Mesothelial cell of epicardium (in vitro differentiated cells): ENCODE measurements around the gene CMTM1. TPM values are rescaled to one million over a fixed set of nuclear protein-coding genes. Genes with fewer than 3 reads are reported as not detected.

Experiments
- DNase-seq, 2 experiments: peaks; one replicate each; pipeline ENCODE4 v3.0.0; 2021; ENCODE audit warnings: low spot score in 2 of 2; ENCODE audit not compliant: unreplicated experiment in 2 of 2
- H3K27ac Mint-ChIP-seq: 2 replicates; pipeline ENCODE4 v1.8.0; 2021; ENCODE audit warnings: mixed read lengths
- H3K27me3 Mint-ChIP-seq: 2 replicates; pipeline ENCODE4 v1.8.0; 2021; ENCODE audit warnings: low read depth, mixed read lengths
- H3K36me3 Mint-ChIP-seq: 2 replicates; pipeline ENCODE4 v1.8.0; 2021; ENCODE audit warnings: mixed read lengths
- H3K4me1 Mint-ChIP-seq: 2 replicates; pipeline ENCODE4 v1.8.0; 2021; ENCODE audit warnings: mixed read lengths
- H3K4me3 Mint-ChIP-seq: 2 replicates; pipeline ENCODE4 v1.8.0; 2021; ENCODE audit warnings: mild to moderate bottlenecking, moderate library complexity, mixed read lengths
- H3K9me3 Mint-ChIP-seq: 2 replicates; pipeline ENCODE4 v1.8.0; 2021; ENCODE audit warnings: mixed read lengths
- total RNA-seq: library from RNA; stranded (reverse); gene quantifications from 3 replicates; pipeline ENCODE4 v1.2.1, GENCODE V29; 2021
- TF ChIP-seq, protein P1 (sequence below): fragments of 200-600 bp; sonication (generic); IDR thresholded peaks from one replicate; pipeline ENCODE4 v1.5.0; 2021; ENCODE audit warnings: antibody characterized with exemption; ENCODE audit not compliant: unreplicated experiment

CMTM1 gene
- total RNA-seq, 1 donor from 2014 or later = 10.0 TPM

DNA sequence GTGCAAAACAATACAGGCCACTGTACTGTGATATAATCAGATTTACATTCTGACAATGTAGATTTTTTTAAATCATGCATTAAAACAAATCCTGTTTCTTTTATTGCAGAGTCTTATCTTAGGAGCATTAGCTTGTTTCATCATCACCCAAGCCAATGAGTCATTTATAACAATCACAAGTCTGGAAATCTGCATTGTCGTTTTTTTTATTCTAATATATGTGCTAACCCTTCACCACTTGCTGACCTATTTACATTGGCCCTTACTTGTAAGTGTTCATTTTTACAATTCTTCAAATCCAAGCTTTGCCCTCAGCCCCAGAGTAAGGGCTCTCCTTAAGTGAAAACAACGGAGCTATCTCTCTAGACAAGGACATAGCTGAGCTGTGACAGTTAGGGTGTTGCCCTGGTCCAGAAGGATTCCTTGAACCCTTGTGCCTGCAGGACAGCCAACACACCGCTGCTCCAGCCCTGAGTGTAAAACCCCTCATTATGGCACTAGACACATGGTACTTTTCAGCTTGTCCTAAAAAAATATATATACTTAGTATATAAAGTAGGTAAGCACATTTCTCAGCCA lies 3.7 kb downstream of the CMTM1 start:
- Mint-ChIP-seq H3K27me3 (no peaks in the 10 kb centered on the region), H3K4me1 (peaks cover 5% of the 10 kb centered on the region), H3K9me3 (no peaks in the 10 kb centered on the region), H3K36me3 (peaks cover 11% of the 10 kb centered on the region), H3K4me3 (no peak overlapping the region), H3K27ac (no peak overlapping the region)
- no peak for DNase-seq
- TF ChIP-seq, protein P1, sequence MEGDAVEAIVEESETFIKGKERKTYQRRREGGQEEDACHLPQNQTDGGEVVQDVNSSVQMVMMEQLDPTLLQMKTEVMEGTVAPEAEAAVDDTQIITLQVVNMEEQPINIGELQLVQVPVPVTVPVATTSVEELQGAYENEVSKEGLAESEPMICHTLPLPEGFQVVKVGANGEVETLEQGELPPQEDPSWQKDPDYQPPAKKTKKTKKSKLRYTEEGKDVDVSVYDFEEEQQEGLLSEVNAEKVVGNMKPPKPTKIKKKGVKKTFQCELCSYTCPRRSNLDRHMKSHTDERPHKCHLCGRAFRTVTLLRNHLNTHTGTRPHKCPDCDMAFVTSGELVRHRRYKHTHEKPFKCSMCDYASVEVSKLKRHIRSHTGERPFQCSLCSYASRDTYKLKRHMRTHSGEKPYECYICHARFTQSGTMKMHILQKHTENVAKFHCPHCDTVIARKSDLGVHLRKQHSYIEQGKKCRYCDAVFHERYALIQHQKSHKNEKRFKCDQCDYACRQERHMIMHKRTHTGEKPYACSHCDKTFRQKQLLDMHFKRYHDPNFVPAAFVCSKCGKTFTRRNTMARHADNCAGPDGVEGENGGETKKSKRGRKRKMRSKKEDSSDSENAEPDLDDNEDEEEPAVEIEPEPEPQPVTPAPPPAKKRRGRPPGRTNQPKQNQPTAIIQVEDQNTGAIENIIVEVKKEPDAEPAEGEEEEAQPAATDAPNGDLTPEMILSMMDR = no peak

DNA sequence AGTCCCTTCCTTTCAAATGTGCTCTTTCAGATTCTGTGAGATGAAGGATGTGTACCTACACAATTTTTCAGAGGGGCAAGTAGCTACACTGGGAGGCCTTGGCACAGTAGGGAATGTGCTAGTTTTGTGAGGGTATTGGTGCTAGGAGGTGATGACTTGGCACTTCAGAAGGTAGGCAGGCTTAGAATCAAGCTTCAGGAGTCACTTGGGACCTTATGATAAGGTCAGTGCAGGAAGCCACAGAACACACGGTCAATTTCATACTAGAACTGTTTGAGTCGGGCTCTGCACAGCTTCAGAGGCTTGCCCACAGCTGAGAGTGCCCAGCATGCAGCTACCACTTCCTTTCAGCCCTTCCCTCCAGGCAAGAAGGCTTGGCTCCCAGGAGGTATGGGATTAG lies 6.1 kb downstream of the CMTM1 start:
- Mint-ChIP-seq H3K27me3 (no peaks in the 10 kb centered on the region), H3K27ac (no peak overlapping the region), H3K9me3 (no peaks in the 10 kb centered on the region), H3K4me3 (no peak overlapping the region), H3K36me3 (peaks cover 3% of the 10 kb centered on the region), H3K4me1 (peaks cover 5% of the 10 kb centered on the region)
- no peak for DNase-seq
- TF ChIP-seq, protein P1 = no peak

DNA sequence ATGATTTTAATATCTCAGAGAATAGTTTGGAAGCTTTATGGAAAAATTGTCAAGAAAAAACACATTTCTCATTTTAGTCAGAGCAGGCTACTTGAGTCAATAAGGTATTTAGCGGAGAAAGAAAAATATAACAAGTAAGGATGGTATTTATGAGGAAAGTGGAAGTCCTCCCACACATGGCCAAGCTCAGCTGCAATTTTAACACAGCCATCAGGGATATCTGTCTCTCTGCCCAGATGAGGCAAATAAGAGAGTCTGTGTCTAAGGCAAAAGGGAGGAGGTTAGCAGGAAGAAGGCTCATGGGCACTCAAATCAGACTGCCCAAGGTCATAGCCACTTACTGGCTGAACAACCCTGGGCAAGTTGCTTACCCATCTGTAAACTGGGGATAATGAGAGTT lies 7.8 kb downstream of the CMTM1 start:
- DNase-seq = no peak
- TF ChIP-seq, protein P1 = no peak
- Mint-ChIP-seq H3K27me3 (no peaks in the 10 kb centered on the region), H3K36me3 (no peaks in the 10 kb centered on the region), H3K27ac (no peak overlapping the region), H3K4me1 (peaks cover 5% of the 10 kb centered on the region), H3K9me3 (no peaks in the 10 kb centered on the region), H3K4me3 (no peak overlapping the region)

DNA sequence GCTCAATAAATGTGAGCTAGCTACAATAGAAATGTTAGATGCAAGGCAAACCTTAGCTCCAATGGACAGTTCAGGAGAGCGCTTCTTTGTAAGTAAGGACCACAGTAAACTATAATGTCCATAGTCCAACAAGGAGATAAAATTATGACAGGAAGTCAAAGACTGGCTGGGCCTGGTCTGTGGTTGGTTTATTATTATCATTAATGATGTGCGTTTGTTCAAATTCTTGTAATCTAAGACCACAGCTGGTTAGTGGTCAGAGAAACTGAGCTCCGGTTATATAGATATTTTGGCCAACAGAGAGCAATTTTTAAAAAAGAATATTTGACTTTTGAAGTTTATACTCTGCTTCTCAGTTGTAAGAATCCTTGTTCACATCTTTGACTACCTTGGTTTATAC lies 8.3 kb downstream of the CMTM1 start:
- TF ChIP-seq, protein P1 = no peak
- no peak overlapping the region for H3K27ac Mint-ChIP-seq
- no peaks in the 10 kb centered on the region for H3K9me3 Mint-ChIP-seq
- H3K27me3 Mint-ChIP-seq = no peaks in the 10 kb centered on the region
- peaks cover 5% of the 10 kb centered on the region for H3K4me1 Mint-ChIP-seq
- no peaks in the 10 kb centered on the region for H3K36me3 Mint-ChIP-seq
- H3K4me3 Mint-ChIP-seq = no peak overlapping the region
- DNase-seq = no peak

DNA sequence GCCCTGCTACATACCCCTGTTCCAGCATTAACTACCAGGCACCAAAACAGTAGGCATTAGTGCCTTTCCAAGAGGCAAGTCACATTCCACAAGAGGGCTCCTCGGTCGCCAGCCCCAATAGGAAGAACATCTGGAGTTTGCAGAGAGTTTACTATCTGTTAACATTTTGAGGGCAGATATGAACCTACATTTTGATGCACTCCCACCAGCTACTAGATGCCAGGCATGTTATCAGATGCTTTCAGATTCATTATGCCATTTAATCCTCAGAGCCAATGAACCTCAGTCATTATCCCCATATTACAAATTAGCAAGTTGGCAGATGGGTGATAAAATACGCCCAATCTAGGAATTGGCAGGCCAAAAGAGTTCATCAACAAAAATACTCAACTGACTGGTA lies 8.8 kb downstream of the CMTM1 start:
- no peak overlapping the region for H3K27ac Mint-ChIP-seq
- H3K9me3 Mint-ChIP-seq = no peaks in the 10 kb centered on the region
- peaks cover 5% of the 10 kb centered on the region for H3K4me1 Mint-ChIP-seq
- TF ChIP-seq, protein P1 = no peak
- H3K27me3 Mint-ChIP-seq = no peaks in the 10 kb centered on the region
- H3K36me3 Mint-ChIP-seq = no peaks in the 10 kb centered on the region
- H3K4me3 Mint-ChIP-seq = no peak overlapping the region
- no peak for DNase-seq

DNA sequence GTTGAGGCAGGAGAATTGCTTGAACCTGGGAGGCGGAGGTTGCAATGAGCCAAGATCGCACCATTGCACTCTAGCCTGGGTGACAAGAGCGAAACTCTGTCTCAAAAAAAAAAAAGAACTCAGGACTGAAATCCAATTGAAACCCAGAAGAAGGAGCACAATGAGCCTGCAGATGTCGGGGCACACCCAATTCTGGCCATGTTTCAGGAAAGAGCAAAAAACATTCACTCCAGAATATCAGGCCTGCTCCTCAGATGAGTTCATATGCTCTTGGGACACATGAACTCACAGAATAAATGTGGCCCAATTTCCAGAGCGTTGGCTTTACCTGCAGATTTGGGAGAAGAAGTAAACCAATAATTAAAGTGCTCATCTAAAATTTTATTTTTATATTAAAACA lies 10.1 kb downstream of the CMTM1 start:
- TF ChIP-seq, protein P1 = no peak

More for the DNA sequence above, 10.1 kb downstream of the CMTM1 start:
- no peaks in the 10 kb centered on the region for H3K36me3 Mint-ChIP-seq
- DNase-seq = no peak
- H3K27me3 Mint-ChIP-seq = no peaks in the 10 kb centered on the region
- no peaks in the 10 kb centered on the region for H3K9me3 Mint-ChIP-seq
- H3K4me3 Mint-ChIP-seq = no peak overlapping the region
- peaks cover 16% of the 10 kb centered on the region for H3K4me1 Mint-ChIP-seq
- no peak overlapping the region for H3K27ac Mint-ChIP-seq
